AG04450 (cell line): ENCODE data around the gene PCGF2. TPM values are rescaled to one million over a fixed set of nuclear protein-coding genes. Genes with fewer than 3 reads are reported as not detected.

Source experiments
- CTCF ChIA-PET: fragments of 300-600, 350-600 bp; formaldehyde crosslinking; extraction: SDS; loops from one replicate; lab custom pipeline; 2022; ENCODE audit warnings: antibody characterized with exemption, inconsistent platforms; lab: Charles Lee
- POLR2A ChIA-PET: fragments of 350-600 bp; formaldehyde crosslinking; extraction: SDS; loops from one replicate; lab custom pipeline; 2021; ENCODE audit warnings: antibody characterized with exemption, inconsistent platforms; lab: Yijun Ruan, JAX
- DNase-seq: peaks from one replicate; pipeline ENCODE4 v3.0.0-alpha.2; 2011; ENCODE audit warnings: low read depth, low spot score
- H3K27ac ChIP-seq: one replicate; pipeline ENCODE4 v1.5.1; 2012; ENCODE audit warnings: low read depth, low read length, control low read depth
- H3K27me3 ChIP-seq: one replicate; pipeline ENCODE4 v1.6.0; 2012; ENCODE audit warnings: low read length; ENCODE audit not compliant: control insufficient read depth, insufficient read depth
- H3K4me3 ChIP-seq: 2 replicates; pipeline ENCODE4 v1.5.1; 2011; ENCODE audit warnings: mild to moderate bottlenecking, low read depth, low read length, control low read depth
- H3K9me3 ChIP-seq: 2 replicates; pipeline ENCODE4 v1.5.1; 2012; ENCODE audit warnings: low read length; ENCODE audit not compliant: control insufficient read depth, insufficient read depth
- polyA plus RNA-seq: library from polyadenylated mRNA; depleted of rRNA; stranded (reverse); fragments of >200 nt; gene quantifications from 2 replicates; pipeline ENCODE4 v1.2.3, GENCODE V29; 2011
- TF ChIP-seq, protein P1 (sequence below): IDR thresholded peaks from 2 replicates; pipeline ENCODE4 v1.5.1; 2011; ENCODE audit warnings: low read depth, low read length, control low read depth, inconsistent platforms

The PCGF2 gene
- polyA plus RNA-seq, 1 experiment = 13.5 TPM

DNA sequence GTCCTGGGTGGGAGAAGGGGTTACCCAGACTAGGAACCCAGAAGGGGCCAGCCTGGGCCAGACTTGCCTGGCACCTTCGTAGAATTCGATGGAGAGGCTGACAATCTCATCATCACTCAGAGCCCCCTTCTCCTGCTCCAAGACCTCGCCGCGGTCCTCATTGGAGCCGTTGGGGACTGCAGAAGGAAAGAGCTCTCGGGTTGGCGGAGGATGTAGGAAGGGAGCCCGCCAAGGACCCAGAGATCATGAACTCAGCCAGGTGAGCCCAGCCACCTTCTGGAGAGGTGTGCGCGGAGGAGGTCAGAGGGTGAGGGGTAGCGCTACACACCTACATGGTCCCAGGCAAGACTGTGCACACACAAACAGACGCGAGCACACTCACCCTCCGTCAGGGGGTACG lies 9.4 kb downstream of the PCGF2 start:
- no peaks in the 10 kb centered on the region for H3K9me3 ChIP-seq
- ChIA-PET POLR2A (no interaction called here), CTCF (no interaction called here)
- no peaks in the 10 kb centered on the region for H3K27me3 ChIP-seq
- no peak overlapping the region for H3K27ac ChIP-seq
- DNase-seq = no peak
- TF ChIP-seq, protein P1, sequence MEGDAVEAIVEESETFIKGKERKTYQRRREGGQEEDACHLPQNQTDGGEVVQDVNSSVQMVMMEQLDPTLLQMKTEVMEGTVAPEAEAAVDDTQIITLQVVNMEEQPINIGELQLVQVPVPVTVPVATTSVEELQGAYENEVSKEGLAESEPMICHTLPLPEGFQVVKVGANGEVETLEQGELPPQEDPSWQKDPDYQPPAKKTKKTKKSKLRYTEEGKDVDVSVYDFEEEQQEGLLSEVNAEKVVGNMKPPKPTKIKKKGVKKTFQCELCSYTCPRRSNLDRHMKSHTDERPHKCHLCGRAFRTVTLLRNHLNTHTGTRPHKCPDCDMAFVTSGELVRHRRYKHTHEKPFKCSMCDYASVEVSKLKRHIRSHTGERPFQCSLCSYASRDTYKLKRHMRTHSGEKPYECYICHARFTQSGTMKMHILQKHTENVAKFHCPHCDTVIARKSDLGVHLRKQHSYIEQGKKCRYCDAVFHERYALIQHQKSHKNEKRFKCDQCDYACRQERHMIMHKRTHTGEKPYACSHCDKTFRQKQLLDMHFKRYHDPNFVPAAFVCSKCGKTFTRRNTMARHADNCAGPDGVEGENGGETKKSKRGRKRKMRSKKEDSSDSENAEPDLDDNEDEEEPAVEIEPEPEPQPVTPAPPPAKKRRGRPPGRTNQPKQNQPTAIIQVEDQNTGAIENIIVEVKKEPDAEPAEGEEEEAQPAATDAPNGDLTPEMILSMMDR = no peak
- no peak overlapping the region for H3K4me3 ChIP-seq

DNA sequence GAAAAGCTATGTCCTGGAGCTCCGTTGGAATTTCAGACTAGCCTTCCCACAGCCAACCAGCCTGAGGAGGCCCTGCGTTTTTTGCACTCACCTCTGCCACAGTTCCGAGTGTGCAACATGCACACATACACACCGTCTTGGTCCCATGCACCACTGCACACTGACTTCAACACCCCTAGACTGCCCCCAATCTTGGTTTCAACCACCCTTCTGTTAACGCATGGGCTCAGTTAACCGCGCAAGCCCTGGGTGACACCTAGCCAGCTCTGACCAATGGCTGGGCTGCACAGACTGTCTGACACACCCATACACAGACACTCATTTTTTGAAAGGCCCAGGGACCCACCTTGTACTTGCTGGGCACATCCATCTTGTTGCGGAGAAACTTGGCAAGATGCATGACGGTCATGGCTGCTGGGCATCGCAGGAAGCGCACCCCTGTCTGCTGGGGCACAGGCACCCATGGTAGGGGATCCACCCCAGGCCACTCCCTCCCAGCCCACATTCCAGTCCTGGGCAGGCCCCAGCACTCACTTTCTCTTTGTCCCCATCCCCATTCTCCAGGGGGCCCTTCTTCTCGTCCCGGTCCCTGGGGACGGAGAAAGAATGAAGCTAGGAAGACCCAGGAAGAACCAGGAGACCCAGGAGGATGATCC lies 10.0 kb downstream of the PCGF2 start:
- CTCF ChIA-PET = interaction anchor here (0.7 to 1.1 kb wide), 2 partner anchors 34 to 180 kb away, joined by 3 read pairs; no protein-coding TSS in a partner anchor
- no peaks in the 10 kb centered on the region for H3K27me3 ChIP-seq
- H3K9me3 ChIP-seq = no peaks in the 10 kb centered on the region
- no peak overlapping the region for H3K4me3 ChIP-seq
- no peak for DNase-seq
- no peak overlapping the region for H3K27ac ChIP-seq
- POLR2A ChIA-PET = interaction anchor here (0.7 kb wide), 1 partner anchor 939 kb away, joined by 3 read pairs; no protein-coding TSS in a partner anchor
- TF ChIP-seq, protein P1 = no peak

DNA sequence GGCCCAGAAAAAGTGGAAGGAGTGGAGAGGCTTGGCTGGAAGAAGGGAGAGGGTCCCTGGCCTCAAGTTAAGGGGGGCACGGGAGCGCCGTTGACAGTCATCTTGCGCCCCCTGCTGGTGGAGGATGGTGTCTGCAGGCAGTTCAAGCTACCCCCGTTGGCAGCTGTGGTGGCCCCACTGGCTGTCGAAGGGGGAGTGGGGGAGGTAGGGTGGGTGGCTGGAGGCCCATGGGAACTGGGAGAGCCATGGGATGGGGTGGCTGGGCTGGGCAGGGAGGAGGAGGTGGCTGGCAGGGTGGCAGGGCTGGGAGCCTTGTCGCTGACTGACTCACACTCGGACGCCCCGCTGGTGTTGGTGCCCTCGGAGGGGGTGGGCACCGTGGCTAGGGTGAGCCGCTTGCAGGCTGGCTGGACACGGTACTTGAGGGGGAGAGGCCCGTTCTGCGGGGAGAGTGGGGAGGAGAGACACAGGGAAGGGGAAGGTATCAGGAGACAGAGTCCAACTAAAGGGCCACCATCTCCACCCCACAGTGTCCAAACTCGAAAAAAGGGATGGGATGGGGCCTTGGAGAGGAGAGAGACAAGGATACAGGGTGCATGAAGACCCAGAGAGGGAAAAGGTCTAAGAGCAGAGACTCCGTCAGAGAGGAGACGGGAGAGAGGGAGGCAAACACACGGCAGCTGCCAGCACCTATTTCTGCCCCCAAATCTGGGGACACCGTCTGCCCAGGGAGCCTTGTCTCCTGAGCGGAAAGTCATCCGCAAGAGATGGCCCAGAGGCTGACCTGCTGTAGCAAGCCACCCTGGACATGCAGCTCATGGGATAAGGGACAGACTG lies 12.8 kb downstream of the PCGF2 start:
- Histone ChIP-seq H3K27me3 (no peaks in the 10 kb centered on the region), H3K27ac (no peak overlapping the region), H3K9me3 (no peaks in the 10 kb centered on the region), H3K4me3 (no peak overlapping the region)
- DNase-seq = no peak
- CTCF ChIA-PET = interaction anchor here (0.6 to 2.8 kb wide), 25 partner anchors 8 to 309 kb away, joined by 3 to 23 read pairs (median 4); partner anchors contain the start of genes MLLT6 and PSMB3
- TF ChIP-seq, protein P1 = peak; percentile 90
- POLR2A ChIA-PET = interaction anchor here (0.6 to 1.0 kb wide), 3 partner anchors 10 to 215 kb away, joined by 3 to 10 read pairs (median 4); no protein-coding TSS in a partner anchor

DNA sequence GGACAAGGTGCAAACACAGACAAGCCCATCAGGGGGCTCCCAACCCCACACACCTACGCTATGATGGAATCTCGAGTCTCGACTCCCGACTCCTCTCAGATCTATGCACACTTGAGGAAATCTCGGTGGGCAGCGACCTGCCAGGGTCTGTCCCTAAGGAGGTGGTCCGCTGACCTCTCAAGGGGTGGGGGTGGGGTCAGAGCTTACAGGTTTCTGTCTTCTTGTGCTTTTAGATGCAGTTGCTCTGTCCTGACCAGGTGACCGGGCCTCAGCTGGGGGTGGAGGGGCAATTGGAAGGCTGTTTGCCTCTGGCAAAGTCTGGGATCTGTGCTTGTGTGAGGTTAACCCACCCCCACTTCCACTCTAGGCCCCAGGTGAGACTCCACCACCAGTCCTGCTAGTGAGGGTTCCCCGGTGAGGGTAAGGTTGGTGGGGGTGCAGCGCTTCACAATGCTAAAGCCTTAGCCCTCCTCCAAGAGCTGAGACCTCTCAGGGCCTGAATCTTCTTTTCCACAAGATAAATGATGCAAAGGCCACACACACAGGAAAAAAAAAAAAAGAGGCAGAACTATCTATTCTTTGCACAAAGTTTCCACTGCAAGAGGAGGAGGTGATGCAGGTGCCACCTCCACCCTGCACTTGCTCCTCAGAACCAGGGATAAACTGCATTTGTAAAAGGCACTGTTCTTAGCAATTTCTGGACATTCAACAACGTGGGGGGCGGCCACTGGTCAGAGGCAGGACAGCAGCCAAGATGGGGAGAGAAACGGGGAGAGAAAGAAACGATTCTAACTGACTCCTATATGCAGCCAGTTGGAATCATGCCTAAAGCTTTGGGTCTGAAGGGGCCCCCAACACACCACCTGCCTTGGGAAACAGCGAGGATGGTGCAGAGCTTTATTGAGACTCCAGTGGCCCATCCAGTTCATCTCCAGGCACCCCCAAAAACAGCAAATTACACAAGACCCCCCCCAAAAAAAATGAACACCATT lies 13.9 kb downstream of the PCGF2 start:
- ChIA-PET POLR2A (interaction anchor here (0.6 to 1.0 kb wide), 2 partner anchors 176 to 214 kb away, joined by 3 to 10 read pairs; no protein-coding TSS in a partner anchor), CTCF (interaction anchor here (0.5 to 2.8 kb wide), 18 partner anchors 10 to 685 kb away, joined by 3 to 23 read pairs (median 4); partner anchors contain the start of gene PSMB3)
- TF ChIP-seq, protein P1 = peak; percentile 29
- no peak overlapping the region for H3K27ac ChIP-seq
- H3K27me3 ChIP-seq = no peaks in the 10 kb centered on the region
- DNase-seq = no peak
- H3K4me3 ChIP-seq = no peak overlapping the region
- no peaks in the 10 kb centered on the region; the same call in 1 of the 2 replicates for H3K9me3 ChIP-seq
